GM04504 (cell line): Measurements from ENCODE around the gene FAM98C.
"Not testable (repeated sequence)": the region's sequence is repeated elsewhere in the genome, so short reads cannot be mapped to it uniquely, and the experiment has no call there.

ENCODE experiments used
- DNase-seq: peaks from one replicate; pipeline ENCODE4 v3.0.0-alpha.2; 2012; ENCODE audit warnings: low read depth

The FAM98C gene

DNA sequence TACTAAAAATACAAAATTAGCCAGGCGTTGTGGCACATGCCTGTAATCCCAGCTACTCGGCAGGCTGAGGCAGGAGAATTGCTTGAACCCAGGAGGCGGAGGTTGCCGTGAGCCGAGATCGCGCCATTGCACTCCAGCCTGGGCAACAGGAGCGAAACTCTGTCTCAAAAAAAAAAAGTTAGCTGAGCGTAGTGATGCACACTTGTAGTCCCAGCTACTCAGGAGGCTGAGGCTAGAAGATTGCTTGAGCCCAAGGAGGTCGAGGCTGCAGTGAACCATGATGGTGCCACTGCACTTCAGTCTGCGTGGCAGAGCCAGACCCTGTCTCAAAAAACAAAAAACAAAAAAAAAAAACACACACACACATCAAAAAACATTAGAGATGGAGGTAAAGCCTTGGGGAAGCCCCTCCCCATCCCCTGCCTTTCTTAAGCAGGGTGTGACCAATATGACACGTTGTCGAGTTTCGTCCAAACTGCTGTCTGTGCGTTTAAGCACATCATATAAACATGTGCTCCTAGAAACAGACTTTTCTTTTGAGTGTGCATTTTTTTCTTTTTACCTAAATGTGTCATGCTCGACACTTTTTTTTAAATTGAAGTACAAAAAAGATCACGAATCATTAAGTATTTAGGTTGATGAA is 24.3 kb downstream of the FAM98C start:
- not testable (repeated sequence) for DNase-seq

DNA sequence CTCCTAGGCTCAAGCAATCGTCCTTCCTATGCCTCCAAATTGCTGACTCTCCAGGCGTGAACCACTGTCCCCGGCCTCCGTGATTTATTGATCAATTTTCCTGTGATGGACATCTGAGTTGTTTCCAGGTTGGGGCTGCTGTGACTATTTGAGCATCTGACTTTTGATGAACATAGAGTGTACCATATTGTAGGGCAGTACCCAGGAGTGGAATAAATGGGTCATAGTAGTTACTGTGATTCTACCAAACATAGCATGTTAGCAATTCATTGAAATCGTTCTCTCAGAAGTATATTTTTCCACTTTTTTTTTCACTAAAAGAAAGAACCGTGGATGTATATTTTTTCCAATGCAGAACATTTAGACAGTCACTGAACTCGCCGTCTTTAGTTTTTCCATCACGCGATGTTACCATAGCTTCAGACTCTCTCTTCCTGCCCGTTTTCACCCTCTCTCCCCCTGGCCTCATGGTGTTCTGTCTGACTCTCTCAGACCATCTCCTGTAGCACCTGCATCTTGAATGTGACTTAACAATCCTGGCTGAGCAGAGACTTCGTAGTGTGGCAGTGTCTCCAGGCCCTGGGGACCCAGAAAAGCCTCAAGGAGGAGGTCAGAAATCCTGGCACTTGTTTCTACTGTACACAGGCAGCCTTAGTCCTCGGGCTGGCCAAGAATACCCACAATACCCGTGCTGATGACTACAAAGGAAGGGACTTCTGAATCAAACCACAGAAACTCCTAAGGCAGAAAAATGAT is 26.3 kb downstream of the FAM98C start:
- DNase-seq = no peak

DNA sequence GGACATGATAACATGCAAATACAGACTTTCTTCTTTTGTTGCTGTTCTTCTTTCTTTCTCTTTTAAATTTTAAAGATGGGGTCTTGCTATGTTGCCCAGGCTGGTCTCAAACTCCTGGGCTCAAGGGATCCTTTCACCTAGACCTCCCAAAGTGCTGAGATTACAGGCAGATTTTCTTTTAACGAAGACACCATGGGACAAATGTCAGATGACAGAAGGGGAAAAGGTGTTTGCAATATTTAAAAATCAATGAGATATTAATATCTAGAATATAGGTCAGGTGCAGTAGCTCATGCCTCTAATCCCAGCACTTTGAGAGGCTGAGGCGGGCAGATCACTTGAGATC is 26.9 kb downstream of the FAM98C start:
- DNase-seq = no peak

DNA sequence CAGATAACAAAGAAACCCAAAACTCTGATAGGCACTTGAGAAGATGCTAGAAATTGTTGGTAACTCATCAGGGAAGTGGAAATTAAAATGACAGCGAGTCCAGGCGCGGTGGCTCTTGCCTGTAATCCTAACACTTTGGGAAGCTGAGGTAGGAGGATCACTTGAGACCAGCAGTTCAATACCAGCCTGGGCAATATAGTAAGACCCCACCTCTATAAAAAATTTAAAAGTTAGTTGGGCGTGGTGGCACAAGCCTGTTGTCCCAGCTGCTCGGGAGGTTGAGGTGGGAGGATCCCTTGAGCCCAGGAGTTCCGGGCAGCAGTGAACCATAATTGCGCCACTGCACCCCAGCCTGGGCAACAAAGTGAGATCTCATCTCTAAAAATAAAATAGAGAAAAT is 28.0 kb downstream of the FAM98C start:
- DNase-seq = no peak

DNA sequence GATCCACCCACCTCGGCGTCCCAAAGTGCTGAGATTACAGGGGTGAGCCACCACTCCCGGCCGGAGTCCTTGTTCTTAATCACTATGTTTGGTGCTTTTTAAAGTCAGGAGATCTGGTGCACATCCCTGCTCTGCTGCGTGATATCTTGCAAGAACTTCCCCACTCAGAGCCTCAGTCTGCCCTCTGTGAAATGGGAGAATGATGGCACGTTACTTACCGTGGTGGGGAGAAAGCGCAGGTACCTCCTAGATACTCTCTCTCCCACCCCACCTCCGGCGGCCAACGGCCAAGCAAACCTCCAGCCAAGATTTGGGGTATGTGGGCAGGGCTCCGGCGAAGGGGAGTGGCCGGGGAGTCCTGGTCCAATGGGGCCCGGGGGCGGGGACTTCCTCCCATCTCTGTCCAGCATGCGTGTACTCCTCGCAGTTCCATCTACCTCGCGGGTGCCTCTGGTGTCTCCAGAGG is 30.4 kb downstream of the FAM98C start, which contains the start of gene RYR1:
Gene RYR1 (plus strand): TSS at position 424 of the 466 bp plus-strand sequence. CDS start 139 bp downstream, outside the sequence.
- no peak for DNase-seq

DNA sequence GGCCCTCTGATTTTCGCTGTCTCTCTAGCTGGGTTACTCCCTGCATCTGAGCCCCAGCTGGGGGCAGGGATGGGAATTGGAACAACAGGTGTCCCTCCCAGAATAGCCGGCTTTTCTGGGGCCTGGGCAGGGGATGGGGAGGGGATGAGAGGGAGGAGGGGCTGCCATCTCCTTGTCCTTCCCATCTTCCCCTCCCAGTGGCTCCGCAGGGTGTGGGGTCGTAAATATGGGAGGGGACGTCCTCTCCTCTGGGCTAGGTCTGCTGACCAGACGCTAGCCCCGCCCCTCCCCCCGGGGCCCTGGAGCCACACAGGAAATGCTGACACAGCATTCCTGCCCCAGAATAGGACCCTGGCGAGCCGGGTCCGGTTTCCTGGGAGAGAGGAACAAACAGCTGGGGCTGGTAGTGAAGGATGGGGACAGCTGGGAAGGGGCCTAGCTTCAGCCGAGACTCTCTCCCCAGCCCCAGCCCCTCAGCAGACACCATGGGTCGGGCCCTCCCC is 31.7 kb downstream of the FAM98C start:
- DNase-seq = no peak

DNA sequence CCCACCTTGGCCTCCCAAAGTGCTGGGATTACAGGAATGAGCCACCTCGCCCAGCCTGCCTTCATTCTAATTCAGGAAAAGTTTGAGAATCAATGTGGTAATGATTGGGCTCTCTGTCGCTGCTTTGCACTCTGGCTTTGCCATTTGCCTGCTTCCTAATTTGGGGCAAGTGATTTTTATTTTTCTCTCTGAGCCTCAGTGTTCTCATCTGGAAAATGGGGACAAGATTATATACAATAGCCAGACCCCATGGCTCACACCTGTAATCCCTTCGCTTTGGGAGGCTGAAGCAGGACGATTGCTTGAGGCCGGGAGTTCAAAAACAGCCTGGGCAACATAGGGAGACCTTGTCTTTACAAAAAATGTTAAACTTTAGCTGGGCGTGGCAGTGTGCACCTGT is 34.4 kb downstream of the FAM98C start:
- DNase-seq = no peak

DNA sequence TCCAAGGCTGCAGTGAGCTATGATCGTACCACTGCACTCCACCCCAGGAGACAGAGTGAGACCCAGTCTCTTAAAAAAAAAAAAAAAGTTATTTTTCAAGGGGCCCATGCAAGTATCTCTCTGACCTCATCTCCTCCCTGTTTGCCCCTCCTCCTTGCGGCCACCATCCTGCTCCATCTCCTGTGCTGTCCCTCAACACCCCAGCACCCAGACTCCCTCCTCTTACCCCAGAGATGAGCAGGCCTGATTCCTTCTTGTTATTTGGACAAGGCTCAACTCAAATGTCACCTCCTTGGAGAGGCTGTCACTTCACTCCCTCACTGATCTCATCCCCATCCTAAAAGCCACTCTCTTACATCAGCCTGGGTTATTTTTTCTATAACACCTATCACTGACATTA is 35.0 kb downstream of the FAM98C start:
- no peak for DNase-seq

DNA sequence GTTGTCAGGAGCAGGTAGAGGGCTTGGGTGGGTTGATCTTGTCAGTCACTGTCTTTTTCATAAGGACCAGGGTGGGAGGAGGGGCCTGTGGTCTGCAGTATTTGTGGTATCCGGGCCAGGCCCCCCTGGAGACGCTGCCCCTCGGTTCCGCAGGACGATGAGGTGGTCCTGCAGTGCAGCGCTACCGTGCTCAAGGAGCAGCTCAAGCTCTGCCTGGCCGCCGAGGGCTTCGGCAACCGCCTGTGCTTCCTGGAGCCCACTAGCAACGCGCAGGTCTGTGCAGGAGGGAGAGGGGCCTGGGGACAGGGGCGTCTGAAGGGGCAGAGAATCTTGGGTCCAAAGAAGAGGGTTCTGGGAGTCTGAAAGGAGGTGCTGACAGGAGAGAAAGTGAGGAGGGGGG is 37.7 kb downstream of the FAM98C start:
- no peak for DNase-seq

DNA sequence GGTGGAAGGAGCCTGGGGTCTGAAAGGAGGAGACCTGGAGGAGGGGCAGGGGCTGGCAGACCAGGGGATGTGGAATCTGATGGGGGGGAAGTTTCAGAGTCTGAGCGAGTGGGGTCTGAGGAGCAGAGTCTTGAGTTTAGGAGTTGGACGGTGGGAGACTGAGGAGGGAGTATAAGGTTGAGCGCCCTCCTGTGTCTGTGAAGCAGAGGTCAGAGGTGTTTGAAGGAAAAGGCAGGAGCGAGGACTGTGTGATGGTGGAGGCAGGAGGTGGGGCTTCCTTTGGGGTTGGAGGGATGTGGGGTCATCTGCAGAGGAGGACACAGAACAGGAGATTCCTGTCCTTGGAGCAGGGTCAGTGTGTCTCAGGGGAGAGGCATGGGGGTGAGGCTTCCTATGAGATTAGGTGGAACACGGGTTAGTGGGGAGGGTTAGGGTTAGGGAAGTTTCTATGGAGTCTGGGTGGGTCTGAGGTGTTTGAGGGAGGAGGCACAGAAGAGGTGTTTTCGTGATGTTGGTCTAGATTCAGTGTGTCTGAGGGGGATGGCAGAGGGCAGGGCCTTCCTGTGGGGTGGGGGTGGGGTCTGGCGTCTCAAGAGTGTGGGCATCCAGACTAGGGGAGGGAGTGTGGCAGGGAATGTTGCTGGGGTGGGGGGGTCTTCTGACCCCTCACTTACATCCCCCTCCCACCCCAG is 38.9 kb downstream of the FAM98C start:
- DNase-seq = no peak

DNA sequence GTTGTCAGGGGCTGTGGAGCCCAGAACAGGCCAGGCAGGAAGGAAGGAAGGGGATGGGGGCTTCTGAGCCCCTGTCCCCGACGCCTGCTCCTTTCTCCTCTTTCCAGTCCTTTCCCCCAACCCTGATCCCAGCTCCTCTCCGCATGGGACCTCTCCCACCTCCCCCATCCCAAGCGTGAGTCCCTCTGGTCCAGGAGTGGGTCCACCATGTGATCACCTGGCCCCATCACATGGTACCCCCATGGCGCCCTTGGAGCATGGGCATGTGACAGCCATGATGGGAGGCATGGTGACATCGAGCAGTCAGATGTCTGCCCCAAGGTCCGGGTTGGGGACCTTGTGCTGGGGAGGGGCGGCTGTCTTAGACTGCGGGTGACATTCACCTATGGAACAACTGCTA is 39.8 kb downstream of the FAM98C start:
- DNase-seq = no peak

DNA sequence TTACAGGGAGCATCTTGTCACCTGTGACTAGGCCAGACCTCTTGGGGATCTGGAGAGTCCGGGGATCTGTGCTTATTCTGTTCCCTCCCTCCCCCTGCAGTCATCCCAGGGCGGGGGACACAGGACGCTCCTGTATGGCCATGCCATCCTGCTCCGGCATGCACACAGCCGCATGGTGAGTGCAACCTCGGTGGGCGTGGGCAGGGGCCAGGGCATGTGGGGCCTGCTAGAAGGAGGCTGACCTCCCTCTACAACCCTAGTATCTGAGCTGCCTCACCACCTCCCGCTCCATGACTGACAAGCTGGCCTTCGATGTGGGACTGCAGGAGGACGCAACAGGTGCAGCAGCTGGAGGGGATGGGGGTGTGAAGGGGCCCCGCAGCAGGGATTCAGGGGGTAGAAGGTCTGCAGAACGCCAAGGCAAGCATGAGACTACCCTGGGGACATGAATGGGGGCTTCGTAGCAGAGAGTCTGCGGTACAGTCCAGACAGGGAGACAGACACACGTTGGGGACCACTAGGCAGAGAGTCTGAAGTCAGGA is 40.6 kb downstream of the FAM98C start:
- DNase-seq = no peak

DNA sequence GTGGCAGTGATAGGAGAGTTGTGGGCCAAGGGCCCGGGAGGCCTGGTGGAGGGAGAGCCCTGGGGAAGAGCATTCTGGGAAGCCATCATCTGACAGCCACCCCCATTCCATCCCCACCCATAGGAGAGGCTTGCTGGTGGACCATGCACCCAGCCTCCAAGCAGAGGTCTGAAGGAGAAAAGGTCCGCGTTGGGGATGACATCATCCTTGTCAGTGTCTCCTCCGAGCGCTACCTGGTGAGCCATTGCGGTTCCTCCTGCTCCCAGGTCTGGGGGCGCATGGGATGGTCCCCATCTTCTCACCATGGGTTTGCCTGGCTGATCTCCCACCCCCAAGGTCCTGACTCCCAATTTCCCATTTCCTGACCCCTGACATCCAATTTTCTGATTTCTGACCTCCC is 41.1 kb downstream of the FAM98C start:
- DNase-seq = no peak

DNA sequence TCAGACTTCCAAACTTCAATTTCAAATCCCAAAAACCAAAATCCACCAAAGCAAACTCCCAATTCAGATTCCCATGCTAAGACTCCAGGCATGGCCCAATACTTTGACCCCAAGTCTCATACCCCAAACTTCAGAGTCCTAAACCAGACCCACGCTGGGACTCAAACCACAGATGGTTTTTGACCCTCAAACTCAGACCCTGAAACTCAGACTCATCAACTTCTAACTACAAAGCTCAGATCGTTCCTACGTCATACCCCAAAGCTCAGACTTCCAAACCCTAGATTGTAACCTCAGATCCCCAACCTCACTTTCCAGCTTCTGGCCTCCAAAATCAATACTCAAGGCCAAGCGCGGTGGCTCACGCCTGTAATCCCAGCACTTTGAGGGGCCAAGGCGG is 42.5 kb downstream of the FAM98C start:
- no peak for DNase-seq

DNA sequence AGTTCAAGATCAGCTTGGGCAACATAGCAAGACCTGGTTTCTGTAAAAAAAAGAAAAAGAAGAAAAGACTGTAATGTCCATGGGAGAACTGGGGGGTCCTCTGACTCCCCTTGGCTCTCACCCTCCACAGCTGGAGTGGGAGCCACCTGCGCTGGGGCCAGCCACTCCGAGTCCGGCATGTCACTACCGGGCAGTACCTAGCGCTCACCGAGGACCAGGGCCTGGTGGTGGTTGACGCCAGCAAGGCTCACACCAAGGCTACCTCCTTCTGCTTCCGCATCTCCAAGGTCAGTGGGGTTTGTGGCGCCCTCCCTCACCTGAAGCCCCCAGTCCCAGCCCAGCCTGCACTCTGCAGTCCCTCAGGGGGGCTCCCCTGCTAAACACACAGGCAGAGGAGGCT is 45.3 kb downstream of the FAM98C start:
- no peak for DNase-seq

DNA sequence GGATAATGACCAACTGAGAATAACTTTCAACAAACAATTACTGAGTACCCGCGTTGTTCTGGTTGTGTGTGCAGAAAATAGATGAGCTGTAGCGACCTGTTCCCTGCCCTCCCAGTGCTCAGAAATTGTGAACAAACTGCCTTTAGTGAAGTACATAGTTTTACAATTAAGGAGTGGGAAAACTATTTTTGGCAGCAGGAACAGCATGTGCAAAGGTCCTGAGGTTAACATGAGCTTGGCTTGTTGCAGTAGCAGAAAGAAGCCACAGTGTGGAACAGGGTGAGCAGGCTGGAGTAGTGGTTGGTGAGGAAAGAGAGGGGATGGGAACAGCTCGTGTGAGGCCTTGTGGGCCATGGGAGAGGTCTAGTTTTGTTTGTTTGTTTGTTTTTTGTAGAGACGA is 46.6 kb downstream of the FAM98C start:
- DNase-seq = no peak

DNA sequence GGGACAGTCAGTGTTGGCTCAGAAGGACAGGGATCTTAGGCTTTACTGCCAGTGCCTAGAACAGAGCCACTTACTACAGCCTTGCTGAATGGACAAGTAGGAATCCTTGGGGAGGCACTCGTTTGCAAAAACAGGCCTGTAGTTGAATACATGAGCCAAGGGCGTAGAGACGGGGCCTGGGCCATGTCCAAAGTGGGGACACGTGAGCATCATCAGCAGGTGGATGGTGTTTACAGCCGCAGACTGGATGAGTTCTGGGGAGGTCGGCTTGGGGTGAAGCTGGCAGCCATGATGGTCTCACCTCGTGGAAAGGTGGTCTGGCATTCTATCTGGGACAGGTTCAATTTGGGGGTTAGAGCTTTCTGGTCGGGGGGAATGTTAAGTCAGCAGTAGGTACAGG is 48.1 kb downstream of the FAM98C start:
- no peak for DNase-seq

DNA sequence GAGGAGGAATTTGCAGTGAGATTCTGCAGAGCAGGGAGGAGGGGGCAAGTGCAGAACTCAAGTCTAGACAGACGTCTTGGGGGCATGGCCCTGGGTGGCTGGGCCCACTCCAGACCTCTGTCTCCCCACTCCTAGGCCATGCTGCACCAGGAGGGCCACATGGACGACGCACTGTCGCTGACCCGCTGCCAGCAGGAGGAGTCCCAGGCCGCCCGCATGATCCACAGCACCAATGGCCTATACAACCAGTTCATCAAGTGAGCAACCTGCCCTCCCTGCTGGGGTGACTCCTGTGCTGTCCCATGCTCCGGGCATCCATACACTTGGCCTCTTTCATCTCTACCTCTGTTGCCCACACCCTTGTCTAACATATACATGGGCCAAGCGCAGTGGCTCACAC is 48.7 kb downstream of the FAM98C start:
- DNase-seq = no peak

DNA sequence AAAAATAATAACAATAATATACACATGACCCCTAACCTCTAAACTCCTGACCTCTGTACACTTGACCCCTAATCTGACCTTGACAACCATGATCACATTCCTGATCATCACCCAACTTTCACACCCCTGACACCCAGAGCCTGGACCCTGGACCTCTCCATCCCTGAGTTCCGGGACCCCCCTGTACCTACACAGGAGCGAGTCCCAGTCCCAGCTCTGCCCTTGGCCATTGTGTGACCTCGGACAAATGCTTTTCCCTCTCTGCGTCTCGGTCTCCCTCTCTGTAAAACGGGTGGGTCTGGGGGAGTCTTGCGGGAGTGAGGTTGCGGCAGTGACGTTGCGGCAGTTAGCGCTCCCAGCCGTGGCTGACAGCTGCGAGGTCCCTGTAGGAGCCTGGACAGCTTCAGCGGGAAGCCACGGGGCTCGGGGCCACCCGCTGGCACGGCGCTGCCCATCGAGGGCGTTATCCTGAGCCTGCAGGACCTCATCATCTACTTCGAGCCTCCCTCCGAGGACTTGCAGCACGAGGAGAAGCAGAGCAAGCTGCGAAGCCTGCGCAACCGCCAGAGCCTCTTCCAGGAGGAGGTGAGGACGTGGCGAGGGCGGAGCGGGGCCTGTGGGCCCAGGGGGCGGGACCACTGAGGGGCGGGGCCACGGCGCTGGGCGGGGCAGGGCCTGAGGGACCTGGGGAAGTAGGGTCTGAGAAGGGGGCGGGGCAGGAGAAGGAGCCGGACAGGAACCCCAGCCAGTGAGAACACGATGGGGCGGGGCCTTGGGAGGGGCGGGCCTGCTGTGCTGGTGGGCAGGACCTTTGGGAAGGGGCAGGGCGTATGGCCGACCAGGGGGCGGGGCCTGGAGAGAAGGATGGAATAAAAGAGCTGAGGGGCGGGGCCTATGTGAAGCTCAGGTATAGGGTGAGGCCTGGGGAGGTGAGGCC is 49.8 kb downstream of the FAM98C start:
- DNase-seq = no peak

DNA sequence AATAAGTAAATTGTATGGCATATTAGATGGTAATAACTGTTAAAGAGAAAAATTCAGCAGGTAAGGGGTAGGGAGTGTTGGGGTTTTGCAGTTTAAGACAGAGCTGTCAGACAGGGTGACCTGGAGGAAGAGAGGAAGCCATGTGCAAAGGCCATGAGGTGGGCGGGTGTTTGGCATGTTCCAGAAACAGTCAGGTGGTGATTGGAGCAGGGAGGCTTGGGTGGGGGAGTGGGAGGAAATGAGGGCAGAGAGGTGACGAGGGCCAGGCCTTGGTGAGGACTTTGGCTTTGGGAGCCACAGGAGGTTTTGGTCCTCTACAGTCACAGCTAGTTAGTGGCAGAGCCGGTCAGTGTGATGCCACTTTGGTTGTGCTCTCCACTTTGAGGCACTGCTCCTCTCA is 50.7 kb downstream of the FAM98C start:
- DNase-seq = no peak

DNA sequence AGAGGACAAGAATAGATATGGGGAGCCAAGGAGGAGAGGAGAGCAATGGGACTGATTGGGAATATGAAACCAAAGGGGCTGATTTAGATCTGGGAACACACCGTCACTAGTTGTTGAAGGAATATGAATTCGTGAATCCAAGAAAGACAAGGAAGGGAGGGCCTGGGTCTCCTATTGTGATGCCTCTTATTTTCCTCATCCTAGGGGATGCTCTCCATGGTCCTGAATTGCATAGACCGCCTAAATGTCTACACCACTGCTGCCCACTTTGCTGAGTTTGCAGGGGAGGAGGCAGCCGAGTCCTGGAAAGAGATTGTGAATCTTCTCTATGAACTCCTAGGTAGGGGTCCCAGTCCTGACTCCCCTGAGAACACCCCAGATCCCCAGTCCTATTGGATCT is 52.1 kb downstream of the FAM98C start:
- DNase-seq = peak; percentile 1

DNA sequence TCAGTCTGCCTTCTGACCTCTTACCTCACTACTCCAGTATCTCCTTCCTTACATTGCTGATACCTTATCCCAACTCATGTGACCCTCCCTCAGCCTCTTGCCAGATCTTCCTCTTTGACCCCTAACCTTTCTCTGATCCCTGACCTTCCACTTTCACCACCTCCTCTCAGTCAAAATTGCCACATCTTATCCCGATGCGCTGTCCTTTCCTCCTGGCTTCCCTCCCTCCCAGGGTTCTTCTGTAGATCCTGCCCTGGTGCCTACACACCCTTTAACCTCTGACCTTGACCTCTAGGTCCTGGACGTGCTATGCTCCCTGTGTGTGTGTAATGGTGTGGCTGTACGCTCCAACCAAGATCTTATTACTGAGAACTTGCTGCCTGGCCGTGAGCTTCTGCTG is 54.3 kb downstream of the FAM98C start:
- no peak for DNase-seq
